PC-9 (cell line): ENCODE results near the gene RALGPS2.

Source experiments
- EZH2 ChIP-seq: fragments of 200-600 bp; sonication (generic); IDR thresholded peaks from 2 replicates; pipeline ENCODE4 v1.8.0; 2017; ENCODE audit warnings: antibody characterized with exemption, low read depth
- TF ChIP-seq, protein P1 (sequence below): fragments of 200-600 bp; sonication (generic); conservative IDR thresholded peaks from 2 replicates; pipeline ENCODE4 v1.6.1; 2017; ENCODE audit warnings: mixed run types, antibody characterized with exemption, mild to moderate bottlenecking, moderate library complexity

DNA sequence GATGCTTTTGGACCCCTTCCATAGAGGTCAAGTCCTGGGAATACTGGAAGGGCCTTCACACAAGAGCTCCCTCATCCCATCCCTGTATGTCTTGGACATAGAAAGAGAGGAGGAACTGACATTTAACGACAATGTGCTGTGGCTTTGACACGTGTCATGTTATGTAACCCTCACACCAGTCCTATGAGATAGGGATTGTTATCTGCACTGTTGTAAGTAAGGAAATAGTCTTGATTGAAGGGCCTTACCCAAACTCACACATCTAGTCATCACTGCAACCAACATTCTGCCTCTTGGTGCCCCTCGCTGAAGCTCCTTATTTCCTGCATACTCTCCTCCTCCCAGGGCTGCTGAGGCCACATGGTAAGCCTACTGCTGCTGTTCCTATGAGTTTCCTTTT, 209.5 kb downstream of the RALGPS2 start:
- TF ChIP-seq, protein P1, sequence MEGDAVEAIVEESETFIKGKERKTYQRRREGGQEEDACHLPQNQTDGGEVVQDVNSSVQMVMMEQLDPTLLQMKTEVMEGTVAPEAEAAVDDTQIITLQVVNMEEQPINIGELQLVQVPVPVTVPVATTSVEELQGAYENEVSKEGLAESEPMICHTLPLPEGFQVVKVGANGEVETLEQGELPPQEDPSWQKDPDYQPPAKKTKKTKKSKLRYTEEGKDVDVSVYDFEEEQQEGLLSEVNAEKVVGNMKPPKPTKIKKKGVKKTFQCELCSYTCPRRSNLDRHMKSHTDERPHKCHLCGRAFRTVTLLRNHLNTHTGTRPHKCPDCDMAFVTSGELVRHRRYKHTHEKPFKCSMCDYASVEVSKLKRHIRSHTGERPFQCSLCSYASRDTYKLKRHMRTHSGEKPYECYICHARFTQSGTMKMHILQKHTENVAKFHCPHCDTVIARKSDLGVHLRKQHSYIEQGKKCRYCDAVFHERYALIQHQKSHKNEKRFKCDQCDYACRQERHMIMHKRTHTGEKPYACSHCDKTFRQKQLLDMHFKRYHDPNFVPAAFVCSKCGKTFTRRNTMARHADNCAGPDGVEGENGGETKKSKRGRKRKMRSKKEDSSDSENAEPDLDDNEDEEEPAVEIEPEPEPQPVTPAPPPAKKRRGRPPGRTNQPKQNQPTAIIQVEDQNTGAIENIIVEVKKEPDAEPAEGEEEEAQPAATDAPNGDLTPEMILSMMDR: no peak
- TF ChIP-seq EZH2: no peak
